ENCODE data around the gene DENND1B.

- no peak for TF ChIP-seq EZH2 (IDR thresholded peaks at IDR 0.05; ENCODE audit: low read length)
- TF ChIP-seq CTCF (optimal IDR thresholded peaks at IDR 0.05 in 1 of 3, IDR thresholded peaks at IDR 0.05 in 1 of 3, conservative IDR thresholded peaks at IDR 0.05 in 1 of 3; ENCODE audit: extremely low read depth in 1 of 3, insufficient read depth in 2 of 3, low read length in 3 of 3): no peak
These were observed 215.6 kb downstream of the DENND1B start for GRCh38 chr1:197559655-197560054.
